MCF 10A (cell line): ENCODE measurements around the gene LACTB. TPM values are rescaled to one million over a fixed set of nuclear protein-coding genes. Genes with fewer than 3 reads are reported as not detected.

ENCODE experiments used
- BruUV-seq: library from RNA; stranded (reverse); fragments of 400-500 nt; replicated peaks from 2 replicates; lab custom pipeline; 2021; lab: Mats Ljungman, UMichigan
- CTCF ChIA-PET: fragments of 300-600 bp; sonication (Branson Sonifier 250); formaldehyde crosslinking; extraction: SDS; loops from one replicate; lab custom pipeline; 2021; ENCODE audit warnings: antibody characterized with exemption, inconsistent platforms; lab: Yijun Ruan, JAX
- POLR2A ChIA-PET: fragments of 300-600, 350-650 bp; sonication (Branson Sonifier 250); formaldehyde crosslinking; extraction: SDS; loops from one replicate; lab custom pipeline; 2020; ENCODE audit warnings: antibody characterized with exemption, inconsistent platforms; lab: Yijun Ruan, JAX
- DNase-seq: peaks from one replicate; pipeline ENCODE4 v3.0.0-alpha.2; 2018; ENCODE audit not compliant: unreplicated experiment
- H3K27ac Mint-ChIP-seq: one replicate; pipeline ENCODE4 v1.8.0; 2022; ENCODE audit warnings: mild to moderate bottlenecking, low read depth, mixed read lengths; ENCODE audit not compliant: unreplicated experiment
- H3K27me3 Mint-ChIP-seq: one replicate; pipeline ENCODE4 v1.8.0; 2022; ENCODE audit warnings: mixed read lengths; ENCODE audit not compliant: insufficient read depth, unreplicated experiment
- H3K36me3 Mint-ChIP-seq: one replicate; pipeline ENCODE4 v1.8.0; 2022; ENCODE audit warnings: mild to moderate bottlenecking, moderate library complexity, mixed read lengths; ENCODE audit not compliant: insufficient read depth, unreplicated experiment
- H3K4me1 Mint-ChIP-seq: one replicate; pipeline ENCODE4 v1.8.0; 2022; ENCODE audit warnings: mixed read lengths; ENCODE audit not compliant: insufficient read depth, unreplicated experiment
- H3K4me3 Mint-ChIP-seq: one replicate; pipeline ENCODE4 v1.8.0; 2022; ENCODE audit warnings: mild to moderate bottlenecking, moderate library complexity, mixed read lengths; ENCODE audit not compliant: unreplicated experiment
- H3K9me3 Mint-ChIP-seq: one replicate; pipeline ENCODE4 v1.8.0; 2022; ENCODE audit warnings: mixed read lengths; ENCODE audit not compliant: unreplicated experiment
- CTCF ChIP-seq: fragments of 200-600 bp; IDR thresholded peaks from one replicate; pipeline ENCODE4 v1.8.0; 2022; ENCODE audit warnings: antibody characterized with exemption, mild to moderate bottlenecking; ENCODE audit not compliant: unreplicated experiment
- intact Hi-C: fragments of 100-400 bp; cut with micrococcal nuclease; formaldehyde crosslinking; loops from 2 replicates; pipeline ENCODE4 v1.14.1; 2022
- total RNA-seq: library from RNA; stranded (reverse); gene quantifications from 2 replicates; pipeline ENCODE4 v1.2.3, GENCODE V29; 2022

The LACTB gene
- total RNA-seq, 1 experiment from 2014 or later = 9.9 TPM

GRCh38 chr15:63111481-63111880 lies 10.2 kb upstream of the LACTB start:
- no peak for TF ChIP-seq CTCF
- DNase-seq = no peak
- Mint-ChIP-seq H3K27ac (no peak overlapping the region), H3K4me1 (peaks cover 4% of the 10 kb centered on the region), H3K27me3 (no peaks in the 10 kb centered on the region), H3K4me3 (no peak overlapping the region), H3K9me3 (no peaks in the 10 kb centered on the region), H3K36me3 (peaks cover 7% of the 10 kb centered on the region)
- CTCF ChIA-PET = interaction anchor here (0.7 kb wide), 1 partner anchor 302 kb away, joined by 4 read pairs; no protein-coding TSS in a partner anchor
- BruUV-seq = no TSS peak
- intact Hi-C loops = no loop called here
- POLR2A ChIA-PET = no interaction called here

DNA sequence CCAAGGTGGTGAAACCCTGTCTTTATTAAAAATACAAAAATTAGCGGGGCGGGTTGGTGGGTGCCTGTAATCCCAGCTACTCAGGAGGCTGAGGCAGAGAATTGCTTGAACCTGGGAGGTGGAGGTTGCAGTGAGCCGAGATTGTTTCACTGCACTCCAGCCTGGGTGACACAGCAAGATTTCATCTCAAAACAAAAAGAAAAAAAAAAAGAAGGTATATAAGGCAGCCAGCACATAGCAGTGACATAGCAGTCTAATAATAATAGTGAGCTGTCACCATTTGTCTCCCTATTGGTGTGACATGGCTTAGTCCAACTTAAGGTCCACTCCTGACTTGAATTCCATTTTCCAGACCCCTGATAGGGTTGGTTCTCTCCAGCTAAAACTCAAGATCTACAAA lies 8.8 kb upstream of the LACTB start:
- Mint-ChIP-seq H3K36me3 (peaks cover 7% of the 10 kb centered on the region), H3K9me3 (no peaks in the 10 kb centered on the region), H3K27me3 (no peaks in the 10 kb centered on the region), H3K4me1 (peaks cover 4% of the 10 kb centered on the region), H3K27ac (no peak overlapping the region), H3K4me3 (no peak overlapping the region)
- no peak for TF ChIP-seq CTCF
- no TSS peak for BruUV-seq
- intact Hi-C loops = no loop called here
- CTCF ChIA-PET = no interaction called here
- no peak for DNase-seq
- POLR2A ChIA-PET = no interaction called here

- no TSS peak for BruUV-seq
- CTCF ChIA-PET = interaction anchor here (1.5 kb wide), 1 partner anchor 20 kb away, joined by 7 read pairs; no protein-coding TSS in a partner anchor
- no peak for DNase-seq
- Mint-ChIP-seq H3K9me3 (peaks cover 3% of the 10 kb centered on the region), H3K36me3 (peaks cover 7% of the 10 kb centered on the region), H3K4me3 (no peak overlapping the region), H3K27ac (no peak overlapping the region), H3K4me1 (no peaks in the 10 kb centered on the region), H3K27me3 (no peaks in the 10 kb centered on the region)
- intact Hi-C loops = no loop called here
- POLR2A ChIA-PET = interaction anchor here (0.7 kb wide), 2 partner anchors 48 to 64 kb away, joined by 3 read pairs; no protein-coding TSS in a partner anchor
- no peak for TF ChIP-seq CTCF
These were observed 7.2 kb upstream of the LACTB start for GRCh38 chr15:63114465-63114864.

DNA sequence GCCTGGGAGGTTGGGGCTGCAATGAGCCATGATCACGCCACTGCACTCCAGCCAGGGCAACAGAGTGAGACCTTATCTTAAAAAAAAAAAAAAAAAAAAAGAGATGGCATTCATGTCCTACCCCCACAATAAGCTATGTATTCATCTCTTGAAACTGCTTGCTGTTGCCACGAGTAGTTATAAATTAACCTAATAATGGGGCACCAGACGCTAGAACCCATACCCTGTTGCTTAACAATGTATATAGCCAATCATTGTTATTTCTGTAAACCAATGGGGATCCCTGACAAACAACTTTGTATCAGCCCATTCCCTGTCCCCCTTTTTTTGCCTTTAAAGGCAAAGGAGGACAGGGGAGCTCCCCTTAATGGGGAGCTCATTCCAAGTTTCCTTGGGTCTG lies 2.8 kb upstream of the LACTB start:
- Mint-ChIP-seq H3K9me3 (peaks cover 18% of the 10 kb centered on the region), H3K36me3 (no peaks in the 10 kb centered on the region), H3K27me3 (no peaks in the 10 kb centered on the region), H3K27ac (no peak overlapping the region), H3K4me3 (no peak overlapping the region), H3K4me1 (peaks cover 8% of the 10 kb centered on the region)
- no peak for TF ChIP-seq CTCF
- no TSS peak for BruUV-seq
- DNase-seq = no peak
- ChIA-PET CTCF (no interaction called here), POLR2A (interaction anchor here (0.6 to 1.7 kb wide), 2 partner anchors 9 to 70 kb away, joined by 3 to 4 read pairs; no protein-coding TSS in a partner anchor)
- intact Hi-C loops = no loop called here
